DMS153 treated with DMSO at 0.1 percent for 48 hours (cell line): ENCODE results near the gene ZNF22.

Experiments used
- DNase-seq: peaks from one replicate; lab custom pipeline; 2025; ENCODE audit not compliant: unreplicated experiment; lab: John Stamatoyannopoulos, UW

ZNF22 gene

GRCh38 chr10:44963772-44964633 is 36.7 kb upstream of the ZNF22 start:
- no peak for DNase-seq

- DNase-seq, result no peak
Measured at GRCh38 chr10:44965104-44965503, 35.6 kb upstream of the ZNF22 start.

DNA sequence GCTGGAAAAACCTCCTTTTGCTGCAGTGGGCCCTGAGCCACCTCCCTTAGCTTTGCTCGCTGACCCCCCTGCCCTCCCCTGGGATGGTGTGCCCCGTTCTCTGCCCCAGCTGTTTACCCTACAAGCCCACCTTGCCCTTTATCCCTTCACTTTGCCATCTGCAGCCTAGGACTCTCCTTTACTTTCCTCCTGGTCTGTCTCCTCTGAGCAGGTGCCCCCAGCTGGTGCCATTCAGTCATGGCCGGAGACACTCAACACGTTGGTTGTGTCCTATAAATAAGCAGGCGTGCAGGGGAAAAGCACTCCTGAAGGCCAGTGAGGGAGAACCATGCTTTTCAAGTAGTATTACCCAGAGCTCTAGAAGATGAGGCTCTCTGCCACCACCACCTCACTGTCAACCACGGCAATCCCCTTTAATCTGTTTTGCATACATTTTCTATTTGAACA is 35.0 kb upstream of the ZNF22 start:
- DNase-seq, result no peak

GRCh38 chr10:44966129-44966815 is 34.5 kb upstream of the ZNF22 start:
- no peak for DNase-seq

DNA sequence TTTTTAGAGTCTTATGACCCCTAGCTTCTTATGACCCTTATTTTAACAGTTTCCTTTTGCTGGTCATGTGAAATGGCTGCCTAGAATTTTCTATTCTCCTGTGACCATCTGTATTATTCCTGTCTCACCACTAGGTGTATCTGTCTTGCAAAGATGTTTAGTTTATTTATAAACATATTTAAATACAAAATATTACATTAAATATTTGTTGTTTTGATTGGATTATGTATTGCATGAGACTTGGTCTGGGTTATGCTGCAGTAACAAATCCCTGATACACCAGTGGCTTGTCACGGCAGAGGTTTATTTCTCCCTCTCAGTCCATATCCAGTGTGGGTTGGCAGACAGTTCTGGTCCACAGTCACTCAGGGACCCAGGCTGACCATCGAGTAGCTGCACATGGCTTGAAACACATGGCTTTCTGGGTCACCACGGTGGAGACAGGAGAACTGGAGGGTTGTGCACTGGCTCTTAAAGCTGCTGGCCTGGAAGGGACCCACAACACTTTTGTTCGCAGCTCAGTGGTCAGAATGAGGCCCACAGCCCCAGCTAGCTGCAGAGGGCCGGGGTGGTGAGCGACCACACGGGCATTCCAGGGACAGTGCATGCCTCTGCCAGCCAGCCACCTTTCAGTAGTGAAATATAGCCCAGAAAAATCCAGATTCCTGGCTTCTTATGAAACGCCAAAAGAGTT is 33.8 kb upstream of the ZNF22 start:
- no peak for DNase-seq

- no peak for DNase-seq
Measured at GRCh38 chr10:44967616-44968015, 33.1 kb upstream of the ZNF22 start.

DNA sequence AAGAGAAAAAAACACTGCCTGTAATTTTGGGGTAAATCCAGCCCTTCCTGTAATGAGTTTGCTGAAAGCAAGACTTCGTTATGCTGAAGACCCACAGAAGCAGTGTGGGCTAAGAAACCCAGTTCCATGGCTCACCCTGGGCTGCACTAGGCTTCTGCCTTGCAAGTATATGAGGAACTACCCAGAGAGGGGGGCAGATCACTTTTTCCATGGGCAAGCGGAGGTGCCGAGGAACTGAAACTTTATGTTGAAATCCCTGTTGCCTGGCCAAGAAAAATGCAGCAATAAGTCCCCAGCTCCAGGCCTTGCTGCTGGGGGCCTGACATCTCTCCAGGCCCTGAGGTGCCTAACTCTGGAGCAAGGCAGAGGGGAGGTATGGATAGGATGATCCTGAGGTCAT is 32.6 kb upstream of the ZNF22 start:
- DNase-seq, result no peak

- no peak for DNase-seq
Measured at GRCh38 chr10:44968500-44969400, 32.0 kb upstream of the ZNF22 start.

DNA sequence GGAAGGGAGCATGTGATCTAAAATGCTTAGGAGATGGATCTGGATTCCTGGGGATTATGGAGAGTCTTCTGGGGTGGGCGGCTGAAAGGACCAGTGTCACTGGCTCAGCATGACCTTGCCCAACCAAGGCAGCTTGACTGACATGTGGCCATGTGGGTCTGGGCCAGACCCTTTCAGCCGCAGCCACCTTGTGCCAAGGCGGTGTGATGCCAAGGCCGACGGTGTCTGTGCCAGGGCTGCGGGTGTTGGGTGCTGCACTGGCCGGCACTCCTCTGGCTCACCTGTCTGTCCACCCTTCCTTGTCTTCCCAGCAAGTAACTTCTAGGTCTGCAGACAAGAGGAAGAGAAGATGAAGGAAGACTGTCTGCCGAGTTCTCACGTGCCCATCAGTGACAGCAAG is 30.9 kb upstream of the ZNF22 start:
- DNase-seq, result no peak

DNA sequence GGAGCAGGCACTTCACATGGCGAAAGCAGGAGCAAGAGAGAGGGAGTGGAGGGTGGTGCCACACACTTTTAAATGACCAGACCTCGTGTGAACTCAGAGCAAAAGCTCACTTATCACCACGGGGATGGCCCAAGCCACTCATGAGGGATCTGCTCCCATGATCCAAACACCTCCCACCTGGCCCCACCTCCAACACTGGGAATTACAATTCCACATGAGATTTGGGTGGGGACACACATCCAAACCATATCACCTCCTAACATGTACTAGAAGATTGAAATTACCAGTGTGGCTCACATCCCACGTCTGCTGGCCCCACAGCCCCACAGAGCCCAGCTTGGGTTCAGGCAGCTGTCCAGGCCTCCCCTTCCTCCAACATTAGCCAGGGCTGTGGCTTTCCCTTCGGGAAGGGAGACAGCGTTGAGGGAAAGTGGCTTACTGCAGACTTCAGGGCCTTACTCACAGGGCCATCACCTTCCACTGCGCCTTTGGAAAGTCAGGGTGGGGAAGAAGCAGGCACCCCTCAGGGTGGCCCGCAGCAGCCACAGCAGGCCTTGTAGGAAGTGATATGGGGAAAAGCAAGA is 29.8 kb upstream of the ZNF22 start:
- no peak for DNase-seq

DNA sequence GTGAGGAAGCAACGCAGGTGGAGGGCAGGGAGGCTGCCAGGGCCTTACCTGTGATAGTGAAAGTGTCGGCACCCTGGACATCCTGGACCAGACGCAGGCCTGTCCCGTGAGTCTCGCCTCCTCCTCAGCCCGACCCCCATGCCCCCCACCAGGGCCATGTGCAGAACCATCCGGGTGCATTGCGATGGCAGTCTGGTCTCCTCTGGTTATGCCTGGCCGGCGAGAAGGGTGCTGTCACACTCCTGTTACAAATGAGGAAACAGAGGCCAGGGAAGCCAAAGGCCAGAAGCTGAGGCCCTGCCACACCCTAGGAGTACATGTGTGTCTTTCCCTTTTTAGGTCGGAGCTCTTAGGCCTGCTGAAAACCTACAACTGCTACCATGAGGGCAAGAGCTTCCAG is 29.3 kb upstream of the ZNF22 start:
- no peak for DNase-seq

GRCh38 chr10:44971935-44972757 is 28.6 kb upstream of the ZNF22 start:
- DNase-seq, result no peak

GRCh38 chr10:44972874-44973306 is 27.8 kb upstream of the ZNF22 start:
- DNase-seq, result no peak

DNA sequence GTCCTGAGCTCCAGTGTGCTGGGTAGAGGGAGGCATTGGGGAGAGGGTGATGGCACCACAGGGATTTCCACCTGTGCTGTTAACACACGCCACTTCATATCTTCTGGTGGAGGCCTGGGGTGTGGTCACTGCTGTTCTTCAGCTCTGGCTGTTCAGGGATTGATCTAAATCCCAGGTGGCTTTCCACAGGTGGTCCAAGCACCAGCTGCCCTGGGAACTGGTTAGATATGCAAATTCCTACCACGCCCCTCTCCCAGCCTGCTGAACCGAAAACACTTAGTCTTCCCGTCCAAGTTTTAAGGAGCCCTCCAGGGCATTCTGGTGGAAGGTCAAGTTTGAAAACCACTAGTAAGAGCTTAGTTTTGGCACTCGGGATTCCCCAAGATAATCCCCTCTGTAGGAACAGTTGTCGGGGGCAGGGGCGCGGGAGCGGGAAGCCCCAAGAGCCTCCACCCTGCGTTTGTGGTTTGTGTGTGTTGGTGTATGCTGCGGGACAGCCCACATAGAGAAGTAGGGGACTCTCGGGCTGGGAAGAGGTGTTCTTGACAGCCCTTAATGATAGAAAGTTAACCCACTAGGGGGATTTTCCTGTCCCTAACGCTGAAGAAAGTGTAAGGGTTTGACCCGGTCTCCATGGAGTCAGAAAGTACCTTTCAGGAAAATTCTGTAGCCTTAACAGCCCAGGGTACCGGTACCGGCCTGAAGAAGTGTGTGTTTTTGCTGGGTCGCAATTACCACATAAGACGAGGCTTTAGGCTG is 27.2 kb upstream of the ZNF22 start:
- no peak for DNase-seq

GRCh38 chr10:44974082-44974627 is 26.6 kb upstream of the ZNF22 start:
- DNase-seq, result no peak

DNA sequence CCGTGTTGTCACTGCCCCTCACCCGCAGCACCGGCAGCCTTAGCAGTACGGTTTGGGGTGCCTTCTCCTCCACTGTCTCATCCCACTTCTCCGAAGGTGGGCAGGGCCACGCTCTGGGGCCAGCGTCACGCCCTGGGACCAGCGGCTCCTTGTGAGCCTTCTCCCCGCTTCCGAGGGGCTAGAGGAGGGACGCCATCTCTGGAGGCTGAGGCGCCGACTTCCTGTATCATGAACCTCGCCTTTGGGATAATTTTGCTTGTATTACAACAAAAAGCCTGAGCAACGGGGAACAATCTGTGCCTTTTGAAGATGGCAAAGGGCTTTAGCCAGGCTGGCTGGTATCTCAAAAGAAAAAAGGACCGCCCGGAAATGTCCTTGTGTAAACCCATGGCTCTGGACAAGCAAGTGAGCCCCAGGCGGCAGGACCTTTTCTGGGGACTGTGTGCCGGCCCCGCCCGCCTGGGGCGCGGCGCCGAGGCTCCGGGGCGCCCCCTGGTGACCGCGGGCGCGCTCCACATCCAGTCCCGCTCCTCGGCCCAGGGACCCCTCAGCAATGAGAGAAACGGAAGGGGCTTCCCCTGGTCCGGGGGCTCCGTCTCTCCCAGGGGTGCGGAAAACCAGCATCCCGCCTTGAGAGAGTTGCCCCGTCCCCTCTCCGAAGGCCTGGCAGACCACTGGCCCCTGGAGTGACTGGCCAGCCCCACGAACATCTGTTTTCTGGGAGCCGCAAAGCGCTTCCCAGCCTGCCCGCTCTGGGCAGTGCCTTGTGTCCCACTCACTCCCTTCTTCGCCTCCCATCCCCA is 25.9 kb upstream of the ZNF22 start:
- peak; percentile 54 for DNase-seq

DNA sequence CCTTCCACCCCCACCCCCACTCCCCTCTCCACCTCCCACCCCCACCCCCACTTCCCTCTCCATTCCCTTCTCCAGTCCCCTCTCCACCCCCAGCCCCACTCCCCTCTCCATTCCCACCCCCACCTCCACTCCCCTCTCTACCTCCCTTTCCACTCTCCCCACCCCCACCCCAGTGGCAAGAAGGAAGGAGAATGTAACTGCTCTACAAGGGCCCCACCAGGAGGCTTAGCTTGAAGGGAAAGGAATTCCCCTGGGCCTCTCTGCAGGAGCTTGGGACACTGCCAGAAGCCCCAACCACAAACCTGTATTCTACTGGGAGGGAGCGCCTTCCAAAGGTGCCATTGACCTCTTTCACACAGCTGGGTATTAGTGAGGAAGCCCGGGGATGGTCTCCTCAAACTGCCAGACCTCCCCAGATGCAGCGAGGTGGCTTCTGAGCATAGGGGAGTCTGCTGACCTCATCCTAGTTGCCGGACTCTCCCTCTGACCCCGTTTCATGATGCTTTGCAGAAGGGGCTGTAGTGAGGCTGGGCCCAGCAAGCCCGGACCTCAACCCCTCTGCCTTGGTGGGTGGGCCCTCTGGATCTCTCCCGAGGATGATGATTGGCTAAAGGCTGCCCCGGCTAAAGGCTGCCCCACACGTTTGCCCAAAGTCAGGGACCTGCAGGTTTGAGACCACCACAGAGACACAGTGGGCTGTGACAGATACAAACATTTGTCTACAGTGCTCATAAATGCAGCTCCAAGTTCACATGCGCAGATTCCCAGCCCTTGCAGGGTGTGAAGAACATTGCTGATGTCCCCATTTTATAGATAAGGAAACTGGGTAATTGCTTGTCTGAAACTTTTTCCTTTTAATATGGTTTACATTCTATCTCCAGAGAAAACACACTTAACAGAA is 25.0 kb upstream of the ZNF22 start:
- DNase-seq, result peak; percentile 73
